CD4-positive, alpha-beta T cell (primary cell): ENCODE measurements around the gene GTF2H4. TPM values are rescaled to one million over a fixed set of nuclear protein-coding genes. Genes with fewer than 3 reads are reported as not detected.

ENCODE experiments used
- ATAC-seq: fragments of 200-7000 bp; cut with Tn5 transposase; one replicate; pipeline ENCODE4 v1.10.0; 2022; ENCODE audit warnings: mild to moderate bottlenecking; ENCODE audit not compliant: poor library complexity
- CTCF ChIA-PET: fragments of 350-600 bp; sonication (Branson Sonifier 250); formaldehyde crosslinking; loops from one replicate; lab custom pipeline; 2021; ENCODE audit warnings: antibody characterized with exemption, inconsistent platforms; lab: Charles Lee
- POLR2A ChIA-PET: fragments of 350-600 bp; sonication (Branson Sonifier 250); formaldehyde crosslinking; loops from one replicate; lab custom pipeline; 2021; ENCODE audit warnings: antibody characterized with exemption, inconsistent platforms; lab: Charles Lee
- DNase-seq, 14 experiments: peaks; one replicate each; pipeline ENCODE4 v3.0.0-alpha.2; 2013 to 2020; ENCODE audit warnings: mixed read lengths in 2 of 14
- H3K27ac ChIP-seq, 2 donors: one replicate each; pipeline versions ENCODE4 v1.5.1 to v1.7.0; 2013; ENCODE audit warnings: low read length in 2 of 2, low read depth in 1 of 2, mild to moderate bottlenecking in 1 of 2
- H3K27me3 ChIP-seq, 2 experiments: 1 replicate in 1 of 2; 2 replicates in 1 of 2; pipeline versions ENCODE4 v1.6.1 to v1.7.0; 2013; ENCODE audit warnings: low read length in 2 of 2, control low read depth in 1 of 2, mild to moderate bottlenecking in 1 of 2, moderate library complexity in 1 of 2; ENCODE audit not compliant: insufficient read depth in 2 of 2, control insufficient read depth in 1 of 2
- H3K36me3 ChIP-seq: one replicate; pipeline ENCODE4 v1.6.1; 2013; ENCODE audit warnings: low read length, control low read depth; ENCODE audit not compliant: insufficient read depth
- H3K4me1 ChIP-seq: one replicate; pipeline ENCODE4 v1.6.1; 2013; ENCODE audit warnings: low read length, control low read depth; ENCODE audit not compliant: insufficient read depth
- H3K4me3 ChIP-seq: one replicate; pipeline ENCODE4 v1.5.1; 2013; ENCODE audit warnings: mild to moderate bottlenecking, low read length, moderate library complexity
- H3K9me3 ChIP-seq, 2 experiments: 1 replicate in 1 of 2; 2 replicates in 1 of 2; pipeline versions ENCODE4 v1.6.1 to v1.7.0; 2013; ENCODE audit warnings: low read length in 2 of 2, mild to moderate bottlenecking in 2 of 2, control low read depth in 1 of 2, moderate library complexity in 1 of 2; ENCODE audit not compliant: control insufficient read depth in 1 of 2, insufficient read depth in 1 of 2
- H3K27ac Mint-ChIP-seq: one replicate; pipeline ENCODE4 v1.8.0; 2020; ENCODE audit warnings: mixed read lengths
- H3K27me3 Mint-ChIP-seq: one replicate; pipeline ENCODE4 v1.8.0; 2021; ENCODE audit warnings: mixed read lengths
- H3K36me3 Mint-ChIP-seq: one replicate; pipeline ENCODE4 v1.8.0; 2021; ENCODE audit warnings: low read depth, mixed read lengths
- H3K4me1 Mint-ChIP-seq: one replicate; pipeline ENCODE4 v1.8.0; 2021; ENCODE audit warnings: low read depth, mixed read lengths
- H3K4me3 Mint-ChIP-seq: one replicate; pipeline ENCODE4 v1.8.0; 2020; ENCODE audit warnings: mild to moderate bottlenecking, mixed read lengths
- H3K9me3 Mint-ChIP-seq: one replicate; pipeline ENCODE4 v1.8.0; 2020; ENCODE audit warnings: mixed read lengths
- intact Hi-C, 2 experiments: fragments of 100-400 bp; cut with DNase I in 1 of 2; cut with micrococcal nuclease in 1 of 2; formaldehyde crosslinking; loops; one replicate each; pipeline versions ENCODE4 v1.15.1 to v1.9.0; 2023 to 2025; cut with DNase I, micrococcal nuclease
- total RNA-seq, 174 experiments: library from RNA in 2 of 174; stranded (reverse) in 2 of 174; gene quantifications; one replicate each; pipeline ENCODE4 v1.2.3 and lab custom pipeline; 2021 to 2026
- TF ChIP-seq, protein P1 (sequence below): fragments of 200-600 bp; IDR thresholded peaks from one replicate; pipeline ENCODE4 v1.8.0; 2022; ENCODE audit warnings: antibody characterized with exemption, mild to moderate bottlenecking

GTF2H4 gene
- total RNA-seq, 2 experiments from 2014 or later, result 7.7 to 10.7 TPM

DNA sequence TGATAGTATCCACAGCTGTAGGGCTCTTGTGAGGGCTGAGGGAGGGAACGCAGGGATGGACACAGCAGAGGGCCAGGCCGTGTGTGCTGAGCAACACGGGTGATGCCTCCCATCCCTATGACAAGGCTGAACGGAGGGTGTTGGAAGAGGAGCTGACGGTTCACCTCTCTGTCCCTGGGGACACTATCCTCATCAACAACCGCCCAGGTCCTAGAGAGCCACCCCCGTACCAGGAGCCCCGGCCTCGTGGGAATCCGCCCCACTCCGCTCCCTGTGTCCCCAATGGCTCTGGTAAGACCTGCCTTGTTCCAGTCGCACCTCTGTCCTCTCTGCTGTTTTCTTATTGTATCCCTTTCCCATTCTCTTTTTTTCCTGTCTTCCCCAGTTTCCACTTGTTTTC lies 13.6 kb upstream of the GTF2H4 start:
- Mint-ChIP-seq H3K9me3 (no peaks in the 10 kb centered on the region), H3K27ac (no peak overlapping the region), H3K4me3 (no peak overlapping the region)

DNA sequence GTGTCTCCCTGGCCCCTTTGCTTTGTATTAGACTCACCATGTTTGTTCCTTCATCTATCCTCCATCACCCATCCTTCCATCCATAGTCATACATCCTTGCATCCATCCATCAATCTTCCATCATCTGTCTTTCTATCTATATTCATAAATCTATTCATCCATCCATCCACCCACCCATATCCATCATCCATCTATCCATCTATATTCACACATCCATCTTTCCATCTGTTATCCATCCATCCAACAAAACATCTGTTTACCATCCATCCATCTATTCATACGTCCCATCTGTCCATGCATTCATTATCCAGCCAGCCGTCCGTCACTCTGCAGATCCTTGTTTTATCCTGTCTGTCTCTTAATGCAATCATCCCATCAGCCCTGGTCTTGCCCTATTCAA lies 13.1 kb upstream of the GTF2H4 start:
- POLR2A ChIA-PET, result no interaction called here
- intact Hi-C loops, result no loop called here
- no peak overlapping the region for H3K27ac Mint-ChIP-seq

More for the DNA sequence above, 13.6 kb upstream of the GTF2H4 start:
- Histone ChIP-seq H3K36me3 (peaks cover 18% of the 10 kb centered on the region), H3K27ac (no peak overlapping the region), H3K4me1 (no peaks in the 10 kb centered on the region), H3K27me3 (no peaks in the 10 kb centered on the region), H3K9me3 (no peaks in the 10 kb centered on the region), H3K4me3 (no peak overlapping the region)
- intact Hi-C loops, result no loop called here
- no peak for DNase-seq
- ChIA-PET POLR2A (interaction anchor here (0.5 to 0.6 kb wide), 2 partner anchors 72 to 380 kb away, joined by 3 read pairs; no protein-coding TSS in a partner anchor), CTCF (interaction anchor here (0.6 kb wide), 1 partner anchor 259 kb away, joined by 3 read pairs; no protein-coding TSS in a partner anchor)
- TF ChIP-seq, protein P1, sequence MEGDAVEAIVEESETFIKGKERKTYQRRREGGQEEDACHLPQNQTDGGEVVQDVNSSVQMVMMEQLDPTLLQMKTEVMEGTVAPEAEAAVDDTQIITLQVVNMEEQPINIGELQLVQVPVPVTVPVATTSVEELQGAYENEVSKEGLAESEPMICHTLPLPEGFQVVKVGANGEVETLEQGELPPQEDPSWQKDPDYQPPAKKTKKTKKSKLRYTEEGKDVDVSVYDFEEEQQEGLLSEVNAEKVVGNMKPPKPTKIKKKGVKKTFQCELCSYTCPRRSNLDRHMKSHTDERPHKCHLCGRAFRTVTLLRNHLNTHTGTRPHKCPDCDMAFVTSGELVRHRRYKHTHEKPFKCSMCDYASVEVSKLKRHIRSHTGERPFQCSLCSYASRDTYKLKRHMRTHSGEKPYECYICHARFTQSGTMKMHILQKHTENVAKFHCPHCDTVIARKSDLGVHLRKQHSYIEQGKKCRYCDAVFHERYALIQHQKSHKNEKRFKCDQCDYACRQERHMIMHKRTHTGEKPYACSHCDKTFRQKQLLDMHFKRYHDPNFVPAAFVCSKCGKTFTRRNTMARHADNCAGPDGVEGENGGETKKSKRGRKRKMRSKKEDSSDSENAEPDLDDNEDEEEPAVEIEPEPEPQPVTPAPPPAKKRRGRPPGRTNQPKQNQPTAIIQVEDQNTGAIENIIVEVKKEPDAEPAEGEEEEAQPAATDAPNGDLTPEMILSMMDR, result no peak
- Mint-ChIP-seq H3K36me3 (peaks cover 51% of the 10 kb centered on the region), H3K27me3 (no peaks in the 10 kb centered on the region), H3K4me1 (no peaks in the 10 kb centered on the region)
- no peak for ATAC-seq

DNA sequence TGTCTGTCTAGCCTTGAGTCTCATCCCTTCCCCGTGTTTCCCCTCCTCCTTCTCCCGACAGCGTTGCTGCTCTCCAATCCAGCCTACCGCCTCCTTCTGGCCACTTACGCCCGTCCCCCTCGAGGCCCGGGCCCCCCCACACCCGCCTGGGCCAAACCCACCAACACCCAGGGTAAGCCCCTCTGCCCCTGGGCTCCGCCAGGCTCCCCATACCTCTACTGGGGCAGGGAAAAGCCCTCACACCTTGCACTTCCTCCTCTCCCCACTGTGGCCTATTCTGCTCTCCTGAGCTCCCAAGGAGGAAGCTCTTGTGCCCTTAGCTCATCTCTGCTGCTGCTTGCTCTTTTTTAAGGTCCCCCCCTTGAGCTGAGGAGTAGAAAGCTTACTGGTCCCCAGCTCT lies 12.7 kb upstream of the GTF2H4 start:
- CTCF ChIA-PET, result no interaction called here
- TF ChIP-seq, protein P1, result no peak
- Mint-ChIP-seq H3K9me3 (no peaks in the 10 kb centered on the region), H3K36me3 (peaks cover 44% of the 10 kb centered on the region), H3K27ac (no peak overlapping the region), H3K4me1 (no peaks in the 10 kb centered on the region), H3K27me3 (no peaks in the 10 kb centered on the region), H3K4me3 (no peak overlapping the region)
- Histone ChIP-seq H3K27ac (no peak overlapping the region), H3K9me3 (no peaks in the 10 kb centered on the region), H3K4me3 (no peak overlapping the region), H3K36me3 (peaks cover 12% of the 10 kb centered on the region), H3K4me1 (no peaks in the 10 kb centered on the region), H3K27me3 (no peaks in the 10 kb centered on the region)
- no peak for DNase-seq
- intact Hi-C loops, result no loop called here
- POLR2A ChIA-PET, result no interaction called here
- no peak for ATAC-seq

More for the DNA sequence above, 13.1 kb upstream of the GTF2H4 start:
- Histone ChIP-seq H3K4me3 (no peak overlapping the region), H3K4me1 (no peaks in the 10 kb centered on the region), H3K27me3 (no peaks in the 10 kb centered on the region), H3K9me3 (no peaks in the 10 kb centered on the region), H3K36me3 (peaks cover 13% of the 10 kb centered on the region), H3K27ac (no peak overlapping the region)
- Mint-ChIP-seq H3K36me3 (peaks cover 48% of the 10 kb centered on the region), H3K4me3 (no peak overlapping the region), H3K27me3 (no peaks in the 10 kb centered on the region), H3K9me3 (no peaks in the 10 kb centered on the region), H3K4me1 (no peaks in the 10 kb centered on the region)
- DNase-seq (no peak), ATAC-seq (no peak)
- TF ChIP-seq, protein P1, result no peak
- CTCF ChIA-PET, result no interaction called here
